SK-N-MC (cell line): Measurements from ENCODE around the gene WDR20.
"Not testable (repeated sequence)": the region's sequence is repeated elsewhere in the genome, so short reads cannot be mapped to it uniquely, and the experiment has no call there.

ENCODE experiments used
- DNase-seq: peaks from one replicate; pipeline ENCODE4 v3.0.0-alpha.2; 2011; ENCODE audit warnings: low read depth, low spot score
- H3K27ac ChIP-seq: fragments of 200-600 bp; sonication (generic); 2 replicates; pipeline ENCODE4 v1.5.1; 2016; ENCODE audit warnings: mixed run types
- H3K36me3 ChIP-seq: fragments of 200-600 bp; sonication (generic); 2 replicates; pipeline ENCODE4 v1.6.1; 2017; ENCODE audit warnings: antibody characterized with exemption, low read length, mixed read lengths; ENCODE audit not compliant: insufficient read depth
- H3K4me3 ChIP-seq: fragments of 200-600 bp; sonication (generic); 2 replicates; pipeline ENCODE4 v1.5.1; 2016
- H3K9ac ChIP-seq: fragments of 200-600 bp; sonication (generic); 2 replicates; pipeline ENCODE4 v1.8.0; 2017; ENCODE audit warnings: mixed run types, mixed read lengths; ENCODE audit not compliant: insufficient read length
- H3K9me3 ChIP-seq: fragments of 200-600 bp; sonication (generic); 2 replicates; pipeline ENCODE4 v1.6.1; 2017; ENCODE audit warnings: low read depth, mild to moderate bottlenecking, antibody characterized with exemption, low read length, moderate library complexity, mixed read lengths
- EZH2 ChIP-seq: fragments of 200-600 bp; sonication (generic); IDR thresholded peaks from one replicate; pipeline ENCODE4 v1.6.1; 2017; ENCODE audit warnings: antibody characterized with exemption
- FOXP2 ChIP-seq: optimal IDR thresholded peaks from 2 replicates; pipeline ENCODE3; 2011; ENCODE audit warnings: mild to moderate bottlenecking, moderate library complexity; ENCODE audit not compliant: insufficient read depth; ENCODE audit errors: extremely low read length, control extremely low read depth
- POLR2AphosphoS5 ChIP-seq: IDR thresholded peaks from 2 replicates; pipeline ENCODE4 v1.6.1; 2012; ENCODE audit warnings: mild to moderate bottlenecking, low read depth, low read length, borderline replicate concordance

Gene WDR20

DNA sequence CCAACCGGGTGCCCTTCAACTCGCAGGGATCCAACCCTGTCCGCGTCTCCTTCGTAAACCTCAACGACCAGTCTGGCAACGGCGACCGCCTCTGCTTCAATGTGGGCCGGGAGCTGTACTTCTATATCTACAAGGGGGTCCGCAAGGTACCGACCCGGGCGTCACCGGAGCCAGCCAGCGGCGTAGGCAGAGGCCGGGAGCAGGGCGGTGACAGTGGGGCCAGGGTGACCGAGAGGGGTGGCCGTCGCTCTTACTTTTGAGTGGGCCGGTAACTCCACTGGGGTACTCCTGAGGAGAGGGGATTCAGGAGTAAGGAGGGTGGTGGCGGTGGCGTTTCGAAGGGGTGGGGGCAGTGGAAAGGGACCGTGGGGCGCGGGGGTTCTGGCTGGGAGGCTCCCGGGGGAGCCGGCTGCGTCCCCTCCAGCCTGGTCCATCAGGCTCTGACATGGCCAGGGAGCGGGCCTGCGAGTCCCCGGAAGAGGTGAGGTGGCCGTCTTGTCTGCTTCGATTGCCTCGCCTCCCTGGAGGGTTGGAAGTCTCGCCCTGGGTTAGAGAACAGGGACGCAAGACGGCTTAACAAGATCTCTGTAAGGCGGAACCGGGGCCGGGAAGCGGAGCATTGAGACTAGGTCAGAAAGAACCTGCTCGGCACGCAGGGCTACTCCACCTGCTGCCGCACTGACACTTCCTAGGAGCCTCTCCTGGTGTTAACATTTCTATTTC, 491 bp downstream of the WDR20 start:
- no peak for DNase-seq
- H3K9ac ChIP-seq: peak overlapping the region; percentile 96
- H3K4me3 ChIP-seq: peak overlapping the region; percentile 96
- TF ChIP-seq EZH2 (no peak), POLR2AphosphoS5 (no peak), FOXP2 (no peak)
- no peaks in the 10 kb centered on the region; the same call in 1 of the 2 replicates for H3K36me3 ChIP-seq
- H3K27ac ChIP-seq: peak overlapping the region; percentile 48; the same call in 1 of the 2 replicates
- no peaks in the 10 kb centered on the region for H3K9me3 ChIP-seq

DNA sequence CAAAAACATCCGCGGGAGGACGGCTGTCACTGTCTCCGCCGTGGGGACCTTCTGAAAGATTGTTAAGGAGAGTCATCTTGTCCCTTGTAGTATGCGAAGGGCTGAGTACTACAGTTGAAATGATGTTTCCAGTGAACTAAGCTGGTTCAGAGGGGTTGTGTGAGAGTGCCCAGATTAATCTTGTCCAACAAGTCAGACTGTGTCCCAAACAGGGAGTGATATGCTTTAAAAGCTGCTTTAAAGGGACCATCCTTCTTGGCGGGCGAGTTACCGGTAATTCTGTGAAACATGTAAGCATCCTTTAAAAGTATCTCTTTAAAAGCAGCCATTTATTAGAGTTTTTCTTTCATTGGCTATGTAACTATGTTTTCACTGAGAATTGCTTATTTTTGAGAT, 1.1 kb downstream of the WDR20 start:
- no peak for TF ChIP-seq FOXP2
- H3K27ac ChIP-seq: no peak overlapping the region
- no peaks in the 10 kb centered on the region; the same call in 1 of the 2 replicates for H3K36me3 ChIP-seq
- H3K4me3 ChIP-seq: peak overlapping the region; percentile 96
- no peak for DNase-seq
- H3K9ac ChIP-seq: peak overlapping the region; percentile 96
- no peaks in the 10 kb centered on the region for H3K9me3 ChIP-seq

GRCh38 chr14:102141797-102142196, 2.1 kb downstream of the WDR20 start:
- Histone ChIP-seq H3K9me3 (no peaks in the 10 kb centered on the region), H3K9ac (no peak overlapping the region), H3K27ac (no peak overlapping the region), H3K4me3 (no peak overlapping the region), H3K36me3 (no peaks in the 10 kb centered on the region; the same call in 1 of the 2 replicates)
- TF ChIP-seq FOXP2: no peak
- no peak for DNase-seq

GRCh38 chr14:102144914-102145313, 5.2 kb downstream of the WDR20 start:
- Histone ChIP-seq H3K9me3 (no peaks in the 10 kb centered on the region), H3K9ac (no peak overlapping the region), H3K27ac (no peak overlapping the region), H3K4me3 (no peak overlapping the region), H3K36me3 (no peaks in the 10 kb centered on the region; the same call in 1 of the 2 replicates)
- no peak for DNase-seq
- TF ChIP-seq POLR2AphosphoS5: no peak
- TF ChIP-seq FOXP2: no peak
- TF ChIP-seq EZH2: no peak

- Histone ChIP-seq H3K36me3 (no peaks in the 10 kb centered on the region; the same call in 1 of the 2 replicates), H3K9me3 (no peaks in the 10 kb centered on the region), H3K9ac (no peak overlapping the region), H3K4me3 (no peak overlapping the region), H3K27ac (no peak overlapping the region)
- DNase-seq: no peak
- TF ChIP-seq EZH2: no peak
- no peak for TF ChIP-seq FOXP2
- no peak for TF ChIP-seq POLR2AphosphoS5
These were observed 5.7 kb downstream of the WDR20 start for GRCh38 chr14:102145395-102145794.

GRCh38 chr14:102146423-102146822, 6.7 kb downstream of the WDR20 start:
- DNase-seq: no peak
- TF ChIP-seq FOXP2: no peak
- no peak for TF ChIP-seq EZH2
- TF ChIP-seq POLR2AphosphoS5: no peak
- Histone ChIP-seq H3K36me3 (no peaks in the 10 kb centered on the region; the same call in 1 of the 2 replicates), H3K9ac (no peak overlapping the region), H3K4me3 (no peak overlapping the region), H3K27ac (no peak overlapping the region), H3K9me3 (no peaks in the 10 kb centered on the region)

DNA sequence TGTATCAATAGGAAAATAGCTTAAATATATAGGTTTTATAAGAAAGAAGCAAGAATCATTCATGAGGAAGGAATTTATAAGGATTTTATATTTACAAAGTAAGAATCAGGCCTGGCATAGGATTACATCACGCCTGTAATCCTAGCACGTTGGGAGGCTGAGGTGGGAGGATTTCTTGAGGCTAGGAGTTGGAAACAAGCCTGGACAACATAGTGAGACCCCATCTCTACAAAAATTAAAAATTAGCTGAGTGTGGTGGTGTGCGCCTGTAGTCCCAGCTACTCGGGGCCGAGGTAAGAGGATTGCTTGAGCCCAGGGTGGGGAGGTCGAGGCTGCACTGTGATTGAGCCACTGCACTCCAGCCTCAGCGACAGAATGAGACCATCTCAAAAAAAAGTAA, 10.4 kb downstream of the WDR20 start:
- TF ChIP-seq POLR2AphosphoS5 (no peak), EZH2 (no peak), FOXP2 (no peak)
- no peak overlapping the region for H3K4me3 ChIP-seq
- H3K9me3 ChIP-seq: no peaks in the 10 kb centered on the region
- H3K36me3 ChIP-seq: peaks cover 12% of the 10 kb centered on the region; the same call in 1 of the 2 replicates
- DNase-seq: no peak
- H3K9ac ChIP-seq: no peak overlapping the region
- H3K27ac ChIP-seq: no peak overlapping the region

DNA sequence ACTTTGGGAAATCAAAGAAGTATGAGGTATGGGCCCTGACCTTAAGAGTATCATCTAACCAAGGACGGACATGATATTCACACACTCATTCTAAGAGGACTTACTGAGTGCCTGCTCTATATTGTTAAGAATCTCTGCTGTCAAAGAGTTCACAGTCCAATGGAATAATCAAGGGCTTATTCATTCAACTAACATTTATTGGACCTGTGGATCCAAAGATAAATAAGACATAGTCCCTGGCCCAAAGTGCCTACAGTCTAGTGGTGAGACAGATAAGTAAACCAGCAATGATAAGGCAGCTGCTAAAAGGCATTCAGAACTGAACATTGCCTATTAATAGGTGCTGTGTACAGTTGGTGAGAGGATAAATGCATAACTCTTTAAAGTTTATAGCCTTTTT, 11.0 kb downstream of the WDR20 start:
- TF ChIP-seq FOXP2 (no peak), POLR2AphosphoS5 (no peak), EZH2 (no peak)
- Histone ChIP-seq H3K27ac (peak overlapping the region; percentile 7; the same call in 1 of the 2 replicates), H3K36me3 (peaks cover 12% of the 10 kb centered on the region; the same call in 1 of the 2 replicates), H3K9ac (no peak overlapping the region), H3K9me3 (no peaks in the 10 kb centered on the region), H3K4me3 (no peak overlapping the region)
- DNase-seq: no peak

DNA sequence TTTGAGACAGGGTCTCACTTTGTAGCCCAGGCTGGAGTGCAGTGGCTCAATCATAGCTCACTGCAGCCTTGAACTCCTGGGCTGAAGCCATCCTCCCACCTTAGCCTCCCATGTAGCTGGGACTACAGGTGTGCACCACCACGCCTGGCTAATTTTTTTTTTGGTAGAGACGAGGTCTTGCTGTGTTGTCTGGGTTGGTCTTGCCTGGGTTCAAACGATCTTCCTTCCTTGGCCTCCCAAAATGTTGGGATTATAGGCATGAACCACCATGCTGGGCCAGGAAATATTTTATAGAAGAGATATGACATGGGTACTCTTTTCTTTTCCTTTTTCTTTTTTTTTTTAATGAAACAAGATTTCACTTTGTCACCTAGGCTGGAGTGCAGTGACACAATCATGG, 11.7 kb downstream of the WDR20 start:
- H3K9me3 ChIP-seq, H3K9ac ChIP-seq, H3K4me3 ChIP-seq, H3K27ac ChIP-seq, DNase-seq: not testable (repeated sequence)
- peaks cover 12% of the 10 kb centered on the region; the same call in 1 of the 2 replicates for H3K36me3 ChIP-seq
